HL-60 (cell line): ENCODE results near the gene CNNM4.

Experiments used
- DNase-seq, 2 experiments: peaks; one replicate each; pipeline ENCODE4 v3.0.0-alpha.2; 2010 to 2020; ENCODE audit warnings: low read depth in 1 of 2, low spot score in 1 of 2
- H3K27ac ChIP-seq: fragments of 250-450 bp; sonication (Bioruptor Pico); replicated peaks from 2 replicates; pipeline ENCODE4 v1.5.1; 2020; ENCODE audit warnings: mild to moderate bottlenecking, moderate library complexity
- H3K27me3 ChIP-seq: fragments of 250-450 bp; sonication (Bioruptor Pico); 2 replicates; pipeline ENCODE4 v1.5.1; 2021; ENCODE audit warnings: mild to moderate bottlenecking, moderate library complexity; ENCODE audit not compliant: insufficient read depth, poor library complexity, severe bottlenecking
- H3K4me3 ChIP-seq: replicated peaks from 2 replicates; pipeline ENCODE4 v1.5.1; 2011; ENCODE audit warnings: mild to moderate bottlenecking, control low read depth, low read length; ENCODE audit not compliant: insufficient read depth
- CTCF ChIP-seq: IDR thresholded peaks from one replicate; pipeline ENCODE4 v1.5.1; 2011; ENCODE audit warnings: low read length, control low read depth, inconsistent platforms; ENCODE audit not compliant: insufficient read depth
- GABPA ChIP-seq: IDR thresholded peaks from 2 replicates; pipeline ENCODE4 v1.6.1; 2012; ENCODE audit warnings: low read depth
- POLR2AphosphoS5 ChIP-seq: IDR thresholded peaks from 2 replicates; pipeline ENCODE4 v1.6.1; 2012; ENCODE audit warnings: low read depth
- REST ChIP-seq: IDR thresholded peaks from 2 replicates; pipeline ENCODE4 v1.6.1; 2012; ENCODE audit warnings: low read depth; ENCODE audit not compliant: insufficient replicate concordance
- SPI1 ChIP-seq: IDR thresholded peaks from 2 replicates; pipeline ENCODE4 v1.6.1; 2012; ENCODE audit warnings: low read depth, mild to moderate bottlenecking, borderline replicate concordance

Gene CNNM4

DNA sequence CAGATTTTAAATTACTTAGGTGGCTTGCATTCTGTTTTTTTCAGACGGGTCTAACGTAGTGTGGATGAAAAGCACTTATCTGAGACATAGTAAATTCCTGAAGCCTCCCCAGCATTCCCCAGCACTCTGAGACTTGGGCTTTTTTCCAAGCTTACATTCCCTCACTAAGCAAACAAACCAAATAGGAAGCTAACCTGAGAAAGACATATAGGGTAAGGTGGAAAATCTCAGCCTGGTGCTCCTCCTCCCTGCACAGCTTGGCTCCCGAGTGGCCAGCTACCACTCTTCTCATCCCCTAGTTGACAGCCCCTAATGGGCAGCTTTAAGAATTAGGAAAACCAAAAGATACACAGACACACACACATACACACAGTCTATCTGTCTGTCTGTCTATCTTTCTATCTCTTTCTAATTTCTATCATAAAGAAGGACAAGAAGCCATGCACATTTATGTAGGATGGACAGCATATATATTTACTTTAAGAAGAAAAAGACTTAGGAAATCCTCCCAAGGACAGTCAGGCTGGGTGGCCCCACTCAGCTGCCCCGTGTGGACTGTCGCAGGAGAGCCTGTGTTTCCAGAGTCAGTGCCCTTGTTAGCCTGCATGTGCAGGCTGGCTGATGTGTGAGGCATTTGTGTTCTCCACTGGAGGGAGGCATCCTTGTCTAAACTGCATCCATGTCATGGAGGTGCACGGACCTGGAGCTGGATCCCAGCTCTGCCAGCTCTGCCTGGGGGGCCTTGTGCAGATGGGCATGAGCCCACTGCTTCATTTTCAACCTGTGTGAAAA, 63.6 kb downstream of the CNNM4 start:
- Histone ChIP-seq H3K27ac (no peak overlapping the region), H3K27me3 (no peaks in the 10 kb centered on the region), H3K4me3 (no peak overlapping the region)
- no peak for DNase-seq
- TF ChIP-seq CTCF (no peak), SPI1 (no peak), POLR2AphosphoS5 (no peak), GABPA (no peak), REST (no peak)

- H3K4me3 ChIP-seq = no peak overlapping the region
- no peak for TF ChIP-seq REST
- TF ChIP-seq POLR2AphosphoS5 = no peak
- no peak for TF ChIP-seq SPI1
- TF ChIP-seq GABPA = no peak
- no peak for TF ChIP-seq CTCF
- no peaks in the 10 kb centered on the region for H3K27me3 ChIP-seq
- DNase-seq = no peak
- no peak overlapping the region for H3K27ac ChIP-seq
Measured at GRCh38 chr2:96825057-96825456, 64.4 kb downstream of the CNNM4 start.

DNA sequence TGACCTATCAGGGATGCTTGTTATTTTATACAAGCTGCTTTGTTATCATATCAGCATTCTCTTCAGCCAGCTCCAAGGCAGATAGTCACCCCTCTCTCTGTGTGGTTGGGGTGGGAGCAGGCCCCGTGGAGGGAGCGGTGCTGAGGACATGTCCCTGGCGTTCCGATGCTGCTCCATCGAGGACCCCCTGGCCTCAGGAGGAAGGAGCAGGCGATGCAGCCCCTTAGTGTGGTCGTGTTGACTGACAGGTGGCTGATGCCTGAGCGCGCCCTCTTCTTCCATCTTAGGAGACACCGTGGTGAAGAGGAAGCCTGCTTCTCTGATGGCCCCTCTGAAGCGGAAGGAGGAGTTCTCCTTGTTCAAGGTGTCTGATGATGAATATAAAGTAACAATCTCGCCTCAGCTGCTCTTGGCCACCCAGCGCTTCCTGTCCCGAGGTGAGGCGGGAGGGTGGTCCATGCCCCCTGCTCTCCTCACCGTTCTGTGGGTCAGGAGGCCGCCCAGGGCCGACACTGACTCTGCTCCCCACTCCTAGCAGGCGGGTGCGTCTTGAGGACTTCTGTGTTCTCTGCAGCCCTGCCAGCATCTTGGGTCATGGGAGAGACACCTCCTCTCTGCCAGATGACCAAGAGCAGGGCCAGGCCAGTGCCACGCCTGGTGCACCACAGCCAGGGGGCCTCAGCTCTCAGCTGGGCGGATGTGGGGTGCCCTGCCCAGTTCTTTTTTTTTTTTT, 66.0 kb downstream of the CNNM4 start:
- no peak for DNase-seq
- H3K4me3 ChIP-seq = no peak overlapping the region
- no peaks in the 10 kb centered on the region for H3K27me3 ChIP-seq
- H3K27ac ChIP-seq = no peak overlapping the region
- TF ChIP-seq SPI1 (no peak), REST (no peak), GABPA (no peak), CTCF (no peak), POLR2AphosphoS5 (no peak)
